ENCODE measurements around the gene SLC28A1. TPM values are rescaled to one million over a fixed set of nuclear protein-coding genes. Genes with fewer than 3 reads are reported as not detected.
"Not testable (repeated sequence)": the region's sequence is repeated elsewhere in the genome, so short reads cannot be mapped to it uniquely, and the experiment has no call there.

SLC28A1 gene
- total RNA-seq, 1 experiment from 2014 or later = not detected

- no peaks in the 10 kb centered on the region for H3K36me3 ChIP-seq (ENCODE audit: control insufficient read depth, insufficient read depth, low read length)
- DNase-seq (ENCODE audit: low read depth, low spot score) (no peak), ATAC-seq (no peak)
- intact Hi-C loops (cut with micrococcal nuclease; ENCODE audit: unreplicated experiment) (no loop called here), in situ Hi-C loops (cut with HindIII; ENCODE audit: low pct_unique_long_range_greater_than_20kb, low sequenced_read_pairs) (no loop called here)
- no peak overlapping the region for H3K4me3 ChIP-seq (ENCODE audit: low read depth in 2 of 2, low read length in 2 of 2)
- H3K4me1 ChIP-seq (ENCODE audit: control insufficient read depth, insufficient read depth, low read length) = no peaks in the 10 kb centered on the region
- no peak for TF ChIP-seq TCF7L2 (IDR thresholded peaks at IDR 0.05; ENCODE audit: low read depth, low read length)
- no peak for TF ChIP-seq SIN3A (IDR thresholded peaks at IDR 0.05; ENCODE audit: borderline replicate concordance, insufficient read depth, low read depth, low read length)
- no peak for TF ChIP-seq POLR2AphosphoS5 (IDR thresholded peaks at IDR 0.05; ENCODE audit: low read depth, low read length)
- TF ChIP-seq REST (IDR thresholded peaks at IDR 0.05; ENCODE audit: insufficient read depth in 1 of 2, low read depth in 2 of 2, low read length in 1 of 2) = no peak
- no peak for TF ChIP-seq CTCF (IDR thresholded peaks at IDR 0.05)
- ChIA-PET POLR2A (no interaction called here), CTCF (no interaction called here)
- H3K27ac ChIP-seq (ENCODE audit: low read length) = no peak overlapping the region
- H3K27me3 ChIP-seq (ENCODE audit: control insufficient read depth, insufficient read depth, low read length) = no peaks in the 10 kb centered on the region
- H3K9me3 ChIP-seq (ENCODE audit: control insufficient read depth, insufficient read depth, low read depth, low read length) = no peaks in the 10 kb centered on the region
- BruUV-seq (replicated peaks) = no TSS peak
Observed at GRCh38 chr15:84876269-84876668, 8.2 kb upstream of the SLC28A1 start.

- intact Hi-C loops (cut with micrococcal nuclease; ENCODE audit: unreplicated experiment); DNase-seq (ENCODE audit: low read depth, low spot score); H3K27ac ChIP-seq (ENCODE audit: low read length); in situ Hi-C loops (cut with HindIII; ENCODE audit: low pct_unique_long_range_greater_than_20kb, low sequenced_read_pairs); H3K36me3 ChIP-seq (ENCODE audit: control insufficient read depth, insufficient read depth, low read length); H3K4me3 ChIP-seq (ENCODE audit: low read depth in 2 of 2, low read length in 2 of 2); H3K27me3 ChIP-seq (ENCODE audit: control insufficient read depth, insufficient read depth, low read length); H3K9me3 ChIP-seq (ENCODE audit: control insufficient read depth, insufficient read depth, low read depth, low read length); H3K4me1 ChIP-seq (ENCODE audit: control insufficient read depth, insufficient read depth, low read length); ATAC-seq; BruUV-seq (replicated peaks): not testable (repeated sequence)
- ChIA-PET POLR2A (interaction anchor here (0.6 kb wide), 1 partner anchor 239 kb away, joined by 3 read pairs; no protein-coding TSS in a partner anchor), CTCF (interaction anchor here (0.6 to 1.2 kb wide), 3 partner anchors 49 to 171 kb away, joined by 3 to 10 read pairs (median 7); no protein-coding TSS in a partner anchor)
Observed at GRCh38 chr15:84877701-84878100, 6.8 kb upstream of the SLC28A1 start.

GRCh38 chr15:84878504-84878903, 6.0 kb upstream of the SLC28A1 start:
- peak; percentile 17 for DNase-seq (ENCODE audit: low read depth, low spot score)
- TF ChIP-seq TCF7L2 (IDR thresholded peaks at IDR 0.05; ENCODE audit: low read depth, low read length) = no peak
- TF ChIP-seq REST (IDR thresholded peaks at IDR 0.05; ENCODE audit: insufficient read depth in 1 of 2, low read depth in 2 of 2, low read length in 1 of 2) = no peak
- no peak; the same call in 1 of the 2 replicates for TF ChIP-seq CTCF (IDR thresholded peaks at IDR 0.05)
- TF ChIP-seq POLR2AphosphoS5 (IDR thresholded peaks at IDR 0.05; ENCODE audit: low read depth, low read length) = no peak
- no peak for TF ChIP-seq SIN3A (IDR thresholded peaks at IDR 0.05; ENCODE audit: borderline replicate concordance, insufficient read depth, low read depth, low read length)
- H3K36me3 ChIP-seq (ENCODE audit: control insufficient read depth, insufficient read depth, low read length) = no peaks in the 10 kb centered on the region
- intact Hi-C loops (cut with micrococcal nuclease; ENCODE audit: unreplicated experiment) (no loop called here), in situ Hi-C loops (cut with HindIII; ENCODE audit: low pct_unique_long_range_greater_than_20kb, low sequenced_read_pairs) (no loop called here)
- ChIA-PET POLR2A (interaction anchor here (0.6 kb wide), 2 partner anchors 33 to 240 kb away, joined by 3 to 4 read pairs; no protein-coding TSS in a partner anchor), CTCF (interaction anchor here (0.7 to 1.0 kb wide), 2 partner anchors 34 to 50 kb away, joined by 3 read pairs; no protein-coding TSS in a partner anchor)
- no peaks in the 10 kb centered on the region for H3K4me1 ChIP-seq (ENCODE audit: control insufficient read depth, insufficient read depth, low read length)
- H3K9me3 ChIP-seq (ENCODE audit: control insufficient read depth, insufficient read depth, low read depth, low read length) = no peaks in the 10 kb centered on the region
- BruUV-seq (replicated peaks) = no TSS peak
- H3K27me3 ChIP-seq (ENCODE audit: control insufficient read depth, insufficient read depth, low read length) = no peaks in the 10 kb centered on the region
- H3K4me3 ChIP-seq (ENCODE audit: low read depth in 2 of 2, low read length in 2 of 2) = no peak overlapping the region
- ATAC-seq = peak; percentile 75
- no peak overlapping the region for H3K27ac ChIP-seq (ENCODE audit: low read length)

All from Panc1 (cell line).